Upper lobe of right lung (tissue), 1 donor: ENCODE measurements around the gene ZDHHC3. TPM values are rescaled to one million over a fixed set of nuclear protein-coding genes. Genes with fewer than 3 reads are reported as not detected.

Experiments
- ATAC-seq: fragments of 200-7000 bp; cut with Tn5 transposase; one replicate; pipeline ENCODE4 v1.9.1; 2020; ENCODE audit warnings: mild to moderate bottlenecking, moderate library complexity
- DNase-seq: peaks from one replicate; pipeline ENCODE4 v3.0.0-alpha.2; 2020
- H3K27ac ChIP-seq: fragments of 200-600 bp; one replicate; pipeline ENCODE4 v1.8.0; 2022
- H3K27me3 ChIP-seq: fragments of 200-600 bp; one replicate; pipeline ENCODE4 v1.8.0; 2022; ENCODE audit warnings: mild to moderate bottlenecking
- H3K36me3 ChIP-seq: fragments of 200-600 bp; one replicate; pipeline ENCODE4 v1.8.0; 2022
- H3K4me1 ChIP-seq: fragments of 200-600 bp; one replicate; pipeline ENCODE4 v1.8.0; 2022
- H3K4me3 ChIP-seq: fragments of 200-600 bp; one replicate; pipeline ENCODE4 v1.8.0; 2022; ENCODE audit warnings: mild to moderate bottlenecking
- H3K9me3 ChIP-seq: fragments of 200-600 bp; one replicate; pipeline ENCODE4 v1.8.0; 2022
- CTCF ChIP-seq: fragments of 200-600 bp; IDR thresholded peaks from one replicate; pipeline ENCODE4 v1.8.0; 2022; ENCODE audit warnings: antibody characterized with exemption
- intact Hi-C: fragments of 100-400 bp; cut with DNase I; formaldehyde crosslinking; loops from one replicate; pipeline ENCODE4 v1.11.0; 2022
- total RNA-seq: library from RNA; stranded (reverse); fragmentation: NEBNext Ultra II Directional; extraction: Animal tissue kit (Norgen Biotek cat#: 25700); gene quantifications from one replicate; pipeline ENCODE4 v1.2.1, GENCODE V29; 2021
- donor health status: DM: no; HTN: yes; CAD: no; lungs with severe emphysema.

The ZDHHC3 gene
- total RNA-seq, 1 donor from 2014 or later, result 125 TPM

- intact Hi-C loops, result no loop called here
- no peak for TF ChIP-seq CTCF
- no peak for DNase-seq
- H3K36me3 ChIP-seq, result no peaks in the 10 kb centered on the region
- no peaks in the 10 kb centered on the region for H3K4me1 ChIP-seq
- H3K9me3 ChIP-seq, result no peaks in the 10 kb centered on the region
- ATAC-seq, result no peak
- H3K27ac ChIP-seq, result no peak overlapping the region
- H3K4me3 ChIP-seq, result no peak overlapping the region
- H3K27me3 ChIP-seq, result peaks cover 8% of the 10 kb centered on the region
Measured at GRCh38 chr3:44883999-44884431, 92.0 kb downstream of the ZDHHC3 start.

GRCh38 chr3:44883213-44883955, 92.6 kb downstream of the ZDHHC3 start:
- Histone ChIP-seq H3K9me3 (no peaks in the 10 kb centered on the region), H3K27ac (no peak overlapping the region), H3K4me3 (no peak overlapping the region), H3K27me3 (peaks cover 8% of the 10 kb centered on the region), H3K4me1 (no peaks in the 10 kb centered on the region), H3K36me3 (no peaks in the 10 kb centered on the region)
- intact Hi-C loops, result no loop called here
- DNase-seq (no peak), ATAC-seq (no peak)
- TF ChIP-seq CTCF, result no peak

- no peak for TF ChIP-seq CTCF
- Histone ChIP-seq H3K9me3 (no peaks in the 10 kb centered on the region), H3K27ac (no peak overlapping the region), H3K4me1 (no peaks in the 10 kb centered on the region), H3K4me3 (no peak overlapping the region), H3K36me3 (no peaks in the 10 kb centered on the region), H3K27me3 (peaks cover 8% of the 10 kb centered on the region)
- ATAC-seq, result no peak
- DNase-seq, result no peak
- intact Hi-C loops, result no loop called here
Measured at GRCh38 chr3:44880284-44880683, 95.7 kb downstream of the ZDHHC3 start.

GRCh38 chr3:44877333-44877732, 98.6 kb downstream of the ZDHHC3 start:
- H3K4me3 ChIP-seq, result no peak overlapping the region
- intact Hi-C loops, result no loop called here
- H3K27ac ChIP-seq, result no peak overlapping the region
- no peak for DNase-seq
- H3K36me3 ChIP-seq, result no peaks in the 10 kb centered on the region
- H3K4me1 ChIP-seq, result no peaks in the 10 kb centered on the region
- TF ChIP-seq CTCF, result no peak
- ATAC-seq, result no peak
- H3K27me3 ChIP-seq, result no peaks in the 10 kb centered on the region
- no peaks in the 10 kb centered on the region for H3K9me3 ChIP-seq

- Histone ChIP-seq H3K27ac (no peak overlapping the region), H3K4me3 (no peak overlapping the region), H3K27me3 (no peaks in the 10 kb centered on the region), H3K9me3 (no peaks in the 10 kb centered on the region), H3K4me1 (no peaks in the 10 kb centered on the region), H3K36me3 (no peaks in the 10 kb centered on the region)
- TF ChIP-seq CTCF, result no peak
- DNase-seq (no peak), ATAC-seq (no peak)
- intact Hi-C loops, result no loop called here
Measured at GRCh38 chr3:44875596-44875995, 100.4 kb downstream of the ZDHHC3 start.

Other genes with a start within 250 kb of the ZDHHC3 start
- gene ZNF501, start 246.5 kb downstream of the ZDHHC3 start, total RNA-seq, result 4.5 TPM
- 25.2 TPM for gene KIAA1143, start 214.6 kb downstream of the ZDHHC3 start, total RNA-seq
- gene KIF15, start 214.4 kb downstream of the ZDHHC3 start, total RNA-seq, result 0.81 TPM
- 14.4 TPM for gene TMEM42, start 114.3 kb downstream of the ZDHHC3 start, total RNA-seq
- not detected for gene TGM4, start 101.6 kb downstream of the ZDHHC3 start, total RNA-seq
- 36.2 TPM for gene EXOSC7, start 70 bp upstream of the ZDHHC3 start, total RNA-seq
- gene CLEC3B, start 50.1 kb upstream of the ZDHHC3 start, total RNA-seq, result 265 TPM
- gene CDCP1, start 170.2 kb upstream of the ZDHHC3 start, total RNA-seq, result 19.1 TPM